Neural progenitor cell (in vitro differentiated cells): ENCODE data around the gene SCN1B. TPM values are rescaled to one million over a fixed set of nuclear protein-coding genes. Genes with fewer than 3 reads are reported as not detected.

Source experiments
- DNase-seq: peaks from one replicate; pipeline ENCODE4 v3.0.0-alpha.2; 2016; ENCODE audit warnings: low spot score
- H2AFZ ChIP-seq: fragments of 200-600 bp; sonication (generic); replicated peaks from 2 replicates; pipeline ENCODE4 v1.6.1; 2016; ENCODE audit warnings: antibody characterized with exemption
- H3F3A ChIP-seq: fragments of 200-600 bp; sonication (generic); 2 replicates; pipeline ENCODE4 v1.6.1; 2016; ENCODE audit warnings: antibody characterized with exemption, low read depth
- H3K27ac ChIP-seq: fragments of 200-600 bp; sonication (generic); 2 replicates; pipeline ENCODE4 v1.5.1; 2016; ENCODE audit warnings: mild to moderate bottlenecking
- H3K27me3 ChIP-seq: fragments of 200-600 bp; sonication (generic); 2 replicates; pipeline ENCODE4 v1.6.1; 2016; ENCODE audit warnings: mild to moderate bottlenecking, moderate library complexity
- H3K36me3 ChIP-seq: fragments of 200-600 bp; sonication (generic); 2 replicates; pipeline ENCODE4 v1.5.1; 2016
- H3K4me1 ChIP-seq: fragments of 200-600 bp; sonication (generic); 2 replicates; pipeline ENCODE4 v1.6.1; 2016; ENCODE audit warnings: mixed run types
- H3K4me2 ChIP-seq: fragments of 200-600 bp; sonication (generic); 2 replicates; pipeline ENCODE4 v1.6.1; 2016
- H3K4me3 ChIP-seq: fragments of 200-600 bp; sonication (generic); 2 replicates; pipeline ENCODE4 v1.5.1; 2016
- H3K79me2 ChIP-seq: fragments of 200-600 bp; sonication (generic); 2 replicates; pipeline ENCODE4 v1.6.1; 2016; ENCODE audit warnings: low read depth
- H3K9ac ChIP-seq: fragments of 200-600 bp; sonication (generic); 2 replicates; pipeline ENCODE4 v1.6.1; 2016
- H3K9me3 ChIP-seq: fragments of 200-600 bp; sonication (generic); 2 replicates; pipeline ENCODE4 v1.5.1; 2016; ENCODE audit warnings: low read depth
- H4K20me1 ChIP-seq: fragments of 200-600 bp; sonication (generic); 2 replicates; pipeline ENCODE4 v1.6.1; 2016; ENCODE audit warnings: low read depth
- H3K27ac Mint-ChIP-seq: 3 replicates; pipeline ENCODE4 v1.8.0; 2021; ENCODE audit warnings: mixed read lengths
- H3K27me3 Mint-ChIP-seq: 2 replicates; pipeline ENCODE4 v1.8.0; 2022; ENCODE audit warnings: low read depth, mild to moderate bottlenecking, inconsistent platforms, moderate library complexity, mixed read lengths; ENCODE audit not compliant: insufficient read depth
- H3K36me3 Mint-ChIP-seq: 3 replicates; pipeline ENCODE4 v1.8.0; 2021; ENCODE audit warnings: mixed read lengths
- H3K4me1 Mint-ChIP-seq: 3 replicates; pipeline ENCODE4 v1.8.0; 2021; ENCODE audit warnings: mixed read lengths
- H3K4me3 Mint-ChIP-seq: 3 replicates; pipeline ENCODE4 v1.8.0; 2021; ENCODE audit warnings: mild to moderate bottlenecking, moderate library complexity, mixed read lengths
- H3K9me3 Mint-ChIP-seq: 3 replicates; pipeline ENCODE4 v1.8.0; 2020; ENCODE audit warnings: mixed read lengths
- EZH2 ChIP-seq: fragments of 200-600 bp; sonication (generic); IDR thresholded peaks from 2 replicates; pipeline ENCODE4 v1.6.1; 2017; ENCODE audit warnings: antibody characterized with exemption, mild to moderate bottlenecking, moderate library complexity
- EZH2phosphoT487 ChIP-seq: fragments of 200-600 bp; sonication (generic); IDR thresholded peaks from 2 replicates; pipeline ENCODE4 v1.6.1; 2017; ENCODE audit warnings: antibody characterized with exemption
- total RNA-seq: library from RNA; depleted of rRNA; stranded (reverse); fragments of >200 nt; gene quantifications from 2 replicates; pipeline ENCODE4 v1.2.3, GENCODE V29; 2015; ENCODE audit warnings: low replicate concordance
- TF ChIP-seq, protein P1 (sequence below): fragments of 200-600 bp; sonication (generic); IDR thresholded peaks from 2 replicates; pipeline ENCODE4 v1.5.1; 2017; ENCODE audit warnings: antibody characterized with exemption, mild to moderate bottlenecking

The SCN1B gene
- total RNA-seq, 1 donor from 2014 or later = 2.2 TPM

GRCh38 chr19:35037716-35038622 lies 7.7 kb downstream of the SCN1B start:
- Histone ChIP-seq H3K79me2 (no peaks in the 10 kb centered on the region), H3K27me3 (peaks cover 5% of the 10 kb centered on the region), H3K9me3 (no peaks in the 10 kb centered on the region), H4K20me1 (no peaks in the 10 kb centered on the region), H3K9ac (no peak overlapping the region), H3K4me1 (peaks cover 14% of the 10 kb centered on the region), H3F3A (no peaks in the 10 kb centered on the region), H3K4me3 (no peak overlapping the region), H3K27ac (no peak overlapping the region), H3K4me2 (no peak overlapping the region), H2AFZ (no peak overlapping the region), H3K36me3 (no peaks in the 10 kb centered on the region)
- TF ChIP-seq EZH2 = no peak
- TF ChIP-seq, protein P1, sequence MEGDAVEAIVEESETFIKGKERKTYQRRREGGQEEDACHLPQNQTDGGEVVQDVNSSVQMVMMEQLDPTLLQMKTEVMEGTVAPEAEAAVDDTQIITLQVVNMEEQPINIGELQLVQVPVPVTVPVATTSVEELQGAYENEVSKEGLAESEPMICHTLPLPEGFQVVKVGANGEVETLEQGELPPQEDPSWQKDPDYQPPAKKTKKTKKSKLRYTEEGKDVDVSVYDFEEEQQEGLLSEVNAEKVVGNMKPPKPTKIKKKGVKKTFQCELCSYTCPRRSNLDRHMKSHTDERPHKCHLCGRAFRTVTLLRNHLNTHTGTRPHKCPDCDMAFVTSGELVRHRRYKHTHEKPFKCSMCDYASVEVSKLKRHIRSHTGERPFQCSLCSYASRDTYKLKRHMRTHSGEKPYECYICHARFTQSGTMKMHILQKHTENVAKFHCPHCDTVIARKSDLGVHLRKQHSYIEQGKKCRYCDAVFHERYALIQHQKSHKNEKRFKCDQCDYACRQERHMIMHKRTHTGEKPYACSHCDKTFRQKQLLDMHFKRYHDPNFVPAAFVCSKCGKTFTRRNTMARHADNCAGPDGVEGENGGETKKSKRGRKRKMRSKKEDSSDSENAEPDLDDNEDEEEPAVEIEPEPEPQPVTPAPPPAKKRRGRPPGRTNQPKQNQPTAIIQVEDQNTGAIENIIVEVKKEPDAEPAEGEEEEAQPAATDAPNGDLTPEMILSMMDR = no peak
- TF ChIP-seq EZH2phosphoT487 = no peak
- peaks cover 13% of the 10 kb centered on the region for H3K27me3 Mint-ChIP-seq
- H3K36me3 Mint-ChIP-seq = no peaks in the 10 kb centered on the region
- no peaks in the 10 kb centered on the region for H3K9me3 Mint-ChIP-seq
- H3K4me1 Mint-ChIP-seq = peaks cover 15% of the 10 kb centered on the region
- no peak overlapping the region for H3K4me3 Mint-ChIP-seq
- H3K27ac Mint-ChIP-seq = no peak overlapping the region
- DNase-seq = no peak

DNA sequence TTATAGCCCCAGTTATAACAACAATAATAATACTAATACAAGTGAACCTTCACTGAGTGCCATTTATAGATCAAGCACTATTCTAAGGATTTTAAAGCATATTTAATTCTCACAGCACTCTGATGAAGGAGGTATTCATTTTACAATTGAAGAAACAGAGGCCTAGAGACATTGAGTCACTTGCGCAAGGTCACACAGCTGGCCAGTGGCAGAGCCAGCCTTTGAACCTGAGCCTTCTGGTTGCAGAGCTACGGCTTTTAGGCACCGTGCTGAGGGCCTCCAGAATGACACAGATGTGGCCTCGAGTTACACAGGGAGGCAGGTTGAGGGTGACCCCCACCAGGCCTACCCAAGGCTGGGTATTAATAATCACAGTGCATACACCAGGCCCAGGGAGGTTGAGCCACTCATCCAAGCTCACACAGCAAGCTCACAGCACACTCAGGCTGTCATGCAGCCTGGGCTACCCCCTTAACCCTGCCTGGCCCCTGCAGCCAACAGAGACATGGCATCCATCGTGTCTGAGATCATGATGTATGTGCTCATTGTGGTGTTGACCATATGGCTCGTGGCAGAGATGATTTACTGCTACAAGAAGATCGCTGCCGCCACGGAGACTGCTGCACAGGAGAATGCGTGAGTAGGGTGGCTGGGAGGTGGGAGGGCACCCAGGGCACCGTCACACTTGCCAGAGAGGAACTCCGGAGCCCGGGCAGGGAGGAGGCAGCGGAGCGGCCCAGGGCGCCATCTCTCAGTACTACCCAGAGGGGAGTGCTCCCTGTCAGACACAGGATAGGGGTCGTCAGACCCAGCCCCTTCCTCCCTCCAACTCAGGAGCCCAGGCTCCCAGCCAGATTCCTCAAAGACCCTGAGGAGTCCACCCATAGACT lies 8.6 kb downstream of the SCN1B start:
- no peaks in the 10 kb centered on the region for H3K9me3 ChIP-seq
- H3K4me2 ChIP-seq = no peak overlapping the region
- H3K27ac Mint-ChIP-seq = no peak overlapping the region
- no peaks in the 10 kb centered on the region for H3K36me3 ChIP-seq
- H3K27ac ChIP-seq = no peak overlapping the region
- no peaks in the 10 kb centered on the region for H3K27me3 ChIP-seq
- H3F3A ChIP-seq = no peaks in the 10 kb centered on the region
- H3K4me3 Mint-ChIP-seq = peak overlapping the region; percentile 13
- no peak overlapping the region for H3K4me3 ChIP-seq
- H2AFZ ChIP-seq = no peak overlapping the region
- no peak for DNase-seq
- no peaks in the 10 kb centered on the region for H3K9me3 Mint-ChIP-seq
- H3K9ac ChIP-seq = no peak overlapping the region
- H3K4me1 ChIP-seq = peaks cover 14% of the 10 kb centered on the region
- H4K20me1 ChIP-seq = no peaks in the 10 kb centered on the region
- H3K4me1 Mint-ChIP-seq = peaks cover 15% of the 10 kb centered on the region
- H3K36me3 Mint-ChIP-seq = no peaks in the 10 kb centered on the region
- TF ChIP-seq, protein P1 = no peak
- no peaks in the 10 kb centered on the region for H3K79me2 ChIP-seq
- peaks cover 12% of the 10 kb centered on the region for H3K27me3 Mint-ChIP-seq

DNA sequence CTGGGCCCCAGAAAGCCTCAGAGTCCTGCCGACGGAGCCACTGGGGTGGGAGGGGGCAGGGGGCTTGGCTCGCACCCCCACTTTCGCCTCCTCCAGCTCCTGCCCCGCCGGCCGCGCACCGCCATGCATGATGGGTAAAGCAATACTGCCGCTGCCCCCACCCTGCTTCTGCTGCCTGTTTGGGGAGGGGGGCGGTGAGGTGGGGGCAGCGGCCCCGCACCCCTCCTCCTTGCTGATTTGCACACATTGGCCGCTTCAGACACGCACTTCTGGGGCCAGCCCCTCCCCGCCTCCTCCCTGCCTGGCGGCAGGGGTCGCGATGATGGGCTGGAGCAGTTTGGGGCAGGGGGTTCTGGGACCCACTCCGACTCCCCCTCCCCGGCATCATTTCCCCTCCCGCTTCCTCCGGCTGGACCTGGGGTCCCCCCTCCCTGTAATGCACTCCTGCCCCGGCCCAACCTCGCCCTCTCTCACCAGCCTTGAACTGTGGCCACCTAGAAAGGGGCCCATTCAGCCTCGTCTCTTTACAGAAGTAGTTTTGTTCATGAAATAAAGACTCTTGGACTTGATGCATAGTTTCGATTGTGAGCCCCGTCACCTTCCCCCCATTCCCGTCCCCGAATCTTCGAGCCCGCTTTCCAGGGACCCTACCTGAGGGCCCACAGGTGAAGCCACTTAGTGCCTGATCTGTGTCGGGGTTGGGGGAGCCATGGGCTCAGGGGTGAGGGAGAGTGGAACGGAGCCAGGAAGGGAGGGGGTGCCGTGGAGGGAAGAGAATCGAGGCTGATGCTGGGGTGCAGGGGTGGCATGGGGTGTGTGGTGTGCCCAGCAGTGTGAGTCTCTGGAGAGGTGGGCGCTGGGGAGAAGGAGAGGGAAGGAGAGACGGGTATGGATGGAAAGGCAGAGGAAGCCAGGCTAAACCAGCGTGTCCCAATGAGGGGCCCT lies 9.9 kb downstream of the SCN1B start:
- no peak overlapping the region for H3K9ac ChIP-seq
- Mint-ChIP-seq H3K4me3 (no peak overlapping the region), H3K27ac (no peak overlapping the region), H3K4me1 (peaks cover 16% of the 10 kb centered on the region), H3K9me3 (no peaks in the 10 kb centered on the region), H3K36me3 (no peaks in the 10 kb centered on the region), H3K27me3 (peaks cover 11% of the 10 kb centered on the region)
- no peak overlapping the region for H3K4me3 ChIP-seq
- DNase-seq = no peak
- H3K9me3 ChIP-seq = no peaks in the 10 kb centered on the region
- no peaks in the 10 kb centered on the region for H4K20me1 ChIP-seq
- no peak overlapping the region for H2AFZ ChIP-seq
- no peaks in the 10 kb centered on the region for H3K79me2 ChIP-seq
- peaks cover 14% of the 10 kb centered on the region for H3K4me1 ChIP-seq
- no peaks in the 10 kb centered on the region for H3K36me3 ChIP-seq
- no peaks in the 10 kb centered on the region for H3K27me3 ChIP-seq
- H3F3A ChIP-seq = no peaks in the 10 kb centered on the region
- no peak overlapping the region for H3K27ac ChIP-seq
- TF ChIP-seq EZH2phosphoT487 = no peak
- TF ChIP-seq EZH2 = no peak
- TF ChIP-seq, protein P1 = no peak
- peak overlapping the region; percentile 81 for H3K4me2 ChIP-seq
